H1 (cell line): ENCODE data around the gene FIZ1. TPM values are rescaled to one million over a fixed set of nuclear protein-coding genes. Genes with fewer than 3 reads are reported as not detected.

Experiments used
- MAX ChIP-seq: IDR thresholded peaks from 2 replicates; pipeline ENCODE4 v1.6.1; 2012; ENCODE audit warnings: inconsistent platforms
- SIN3A ChIP-seq, 2 experiments: IDR thresholded peaks in 1 of 2; conservative IDR thresholded peaks in 1 of 2; 2 replicates each; pipeline ENCODE4 v1.6.1; 2011 to 2012; ENCODE audit warnings: low read length in 2 of 2, improper control_type of control experiment in 1 of 2, low read depth in 1 of 2, mild to moderate bottlenecking in 1 of 2
- SP1 ChIP-seq: IDR thresholded peaks from 2 replicates; pipeline ENCODE4 v1.6.1; 2011; ENCODE audit warnings: low read depth, low read length
- TEAD4 ChIP-seq: IDR thresholded peaks from 2 replicates; pipeline ENCODE4 v1.6.1; 2012; ENCODE audit warnings: low read depth, low read length, inconsistent platforms, mixed read lengths
- polyA plus RNA-seq, 7 experiments: library from polyadenylated mRNA; depleted of rRNA in 3 of 7; stranded (reverse) in 5 of 7; unstranded in 2 of 7; fragments of >200 nt in 5 of 7; fragments of 200-250 nt in 2 of 7; gene quantifications; 1 replicate in 5 of 7; 2 replicates in 1 of 7; 4 replicates in 1 of 7; pipeline versions ENCODE4 v1.2.1 to v1.2.3, GENCODE V29; 2011 to 2013; ENCODE audit warnings: missing spikeins in 2 of 7, mixed read lengths in 2 of 7
- total RNA-seq: library from RNA; stranded (reverse); fragmentation: NEBNext Ultra II Directional; extraction: Animal tissue kit (Norgen Biotek cat#: 25700); gene quantifications from 2 replicates; pipeline ENCODE4 v1.2.1, GENCODE V29; 2021
- TF ChIP-seq, protein P1 (sequence below): IDR thresholded peaks from 2 replicates; pipeline ENCODE4 v1.6.1; 2012; ENCODE audit warnings: low read length, inconsistent platforms

Gene FIZ1
- total and polyA plus RNA-seq, 2 of the 8 experiments (the other 6 are each of a cell fraction or from before 2014, with no cell fraction given) = 9.1 to 18.5 TPM

DNA sequence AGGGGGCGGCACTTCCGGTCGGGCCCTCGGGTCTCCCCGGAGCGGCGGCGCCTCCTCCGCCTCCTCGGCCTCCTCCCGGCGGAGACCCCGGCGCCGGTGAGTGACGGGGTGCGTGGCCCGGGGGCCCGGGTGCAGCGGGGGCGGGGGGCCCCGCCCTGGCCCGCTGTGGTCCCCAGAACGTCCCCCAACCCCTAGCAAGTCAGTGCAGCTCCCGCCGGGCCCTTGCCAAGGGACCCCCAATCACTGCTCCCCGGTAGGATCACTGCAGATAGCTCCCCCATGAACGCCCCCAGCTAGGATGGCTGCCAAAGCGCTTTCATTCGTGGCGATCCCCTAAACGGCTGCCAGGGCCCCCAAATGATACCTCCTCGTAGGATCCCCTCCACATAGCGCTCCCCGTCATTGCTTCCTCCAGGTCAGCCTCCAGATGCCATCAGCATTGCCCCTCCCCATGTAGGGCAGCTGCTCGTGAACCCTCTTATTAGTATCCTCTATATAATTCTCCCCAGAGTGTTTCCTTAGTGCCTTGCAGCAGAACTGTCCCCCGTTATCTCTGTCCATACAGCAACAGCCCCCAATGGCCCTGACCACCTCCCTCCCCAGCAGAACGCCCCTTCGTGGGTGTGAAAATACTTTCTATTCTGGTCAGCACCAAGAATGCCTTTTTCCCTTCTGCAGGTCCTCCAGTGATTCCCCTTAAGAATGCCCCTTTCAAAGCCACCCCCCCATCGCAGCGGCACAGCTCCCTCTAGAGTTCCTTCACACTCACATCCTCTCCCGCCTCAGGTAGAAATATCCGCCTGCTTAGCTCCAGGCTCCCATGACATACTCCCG lies 6.5 kb upstream of the FIZ1 start, which contains the start of gene ZNF865 (continued):
- TF ChIP-seq, protein P1, sequence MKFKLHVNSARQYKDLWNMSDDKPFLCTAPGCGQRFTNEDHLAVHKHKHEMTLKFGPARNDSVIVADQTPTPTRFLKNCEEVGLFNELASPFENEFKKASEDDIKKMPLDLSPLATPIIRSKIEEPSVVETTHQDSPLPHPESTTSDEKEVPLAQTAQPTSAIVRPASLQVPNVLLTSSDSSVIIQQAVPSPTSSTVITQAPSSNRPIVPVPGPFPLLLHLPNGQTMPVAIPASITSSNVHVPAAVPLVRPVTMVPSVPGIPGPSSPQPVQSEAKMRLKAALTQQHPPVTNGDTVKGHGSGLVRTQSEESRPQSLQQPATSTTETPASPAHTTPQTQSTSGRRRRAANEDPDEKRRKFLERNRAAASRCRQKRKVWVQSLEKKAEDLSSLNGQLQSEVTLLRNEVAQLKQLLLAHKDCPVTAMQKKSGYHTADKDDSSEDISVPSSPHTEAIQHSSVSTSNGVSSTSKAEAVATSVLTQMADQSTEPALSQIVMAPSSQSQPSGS = no peak
- TF ChIP-seq MAX (peak; percentile 75), SIN3A (conservative IDR thresholded peaks at IDR 0.05 in 1 of 2, IDR thresholded peaks at IDR 0.05 in 1 of 2; ENCODE audit: low read depth in 1 of 2, low read length in 2 of 2) (peak; percentile 39 to 75; a peak in 2 of 4 replicates), SP1 (no peak), TEAD4 (0 out of 2 replicates have a peak, but pooled peaks have one; percentile 7)
